GM21825 (cell line): Measurements from ENCODE around the gene JDP2.
A peak's percentile ranks its signal among the peaks of the same experiment; 100 is the strongest.

Experiments used
- ATAC-seq: cut with Tn5 transposase; IDR thresholded peaks from one replicate; pipeline ENCODE4 v1.9.1; 2021; ENCODE audit warnings: mild to moderate bottlenecking, moderate library complexity; ENCODE audit not compliant: unreplicated experiment

The JDP2 gene

DNA sequence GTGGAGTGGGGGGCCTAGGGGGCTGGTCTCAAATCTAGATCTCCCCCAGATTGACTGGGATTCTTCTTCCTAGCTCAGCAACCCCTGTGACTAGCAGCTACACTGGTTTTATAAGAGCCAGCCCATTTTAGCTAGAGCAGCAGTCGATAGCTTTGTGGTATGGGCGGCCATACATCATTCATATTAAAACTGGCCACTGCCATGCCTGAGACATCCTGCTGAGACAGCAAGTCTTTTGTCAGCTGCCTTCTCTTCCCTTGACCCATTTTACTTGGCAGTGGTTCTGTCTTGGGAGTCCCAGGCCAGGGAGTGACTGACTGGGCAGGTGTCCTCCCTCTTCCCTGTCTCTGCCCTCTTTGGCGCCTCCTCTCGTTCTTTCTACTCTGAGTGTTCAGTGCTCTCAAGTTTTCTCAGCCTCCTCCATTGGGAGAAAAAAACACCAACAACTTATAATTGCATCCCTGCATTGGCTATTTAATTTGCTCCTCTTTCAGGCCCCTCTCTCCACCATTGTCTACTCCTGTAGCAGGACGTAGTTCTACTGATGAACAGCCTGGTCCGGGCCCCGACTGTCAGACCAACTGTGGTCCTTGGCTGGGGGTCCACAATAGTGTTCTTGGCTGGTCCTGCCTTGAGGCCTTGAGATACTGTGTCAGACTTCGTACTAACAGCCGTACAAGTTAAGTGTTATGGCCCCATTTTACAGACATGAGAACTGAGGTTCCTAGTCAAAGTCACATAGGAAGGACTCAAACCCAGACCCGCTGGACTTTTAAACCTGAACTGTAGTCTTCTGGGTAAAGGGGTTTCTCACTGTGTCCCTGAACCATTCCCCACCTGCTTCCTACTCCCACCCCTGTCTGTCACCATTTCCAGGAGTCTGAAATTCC, 18.3 kb upstream of the JDP2 start:
- no peak for ATAC-seq

DNA sequence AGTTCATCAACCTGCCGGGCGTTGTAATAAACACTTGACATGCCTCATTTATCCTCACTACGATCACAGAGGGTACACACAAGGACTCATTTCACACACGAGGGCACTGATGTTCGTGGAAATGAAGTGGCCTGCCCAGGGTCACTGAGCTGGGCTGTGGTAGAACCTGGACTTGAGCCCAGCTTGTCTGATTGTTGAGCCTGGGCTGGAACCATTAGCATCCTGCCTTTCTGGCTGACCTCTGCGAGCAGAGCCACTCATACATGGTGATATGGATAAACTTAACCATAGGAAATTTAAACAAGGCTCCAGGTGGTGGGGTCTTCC, 16.6 kb upstream of the JDP2 start:
- no peak for ATAC-seq

DNA sequence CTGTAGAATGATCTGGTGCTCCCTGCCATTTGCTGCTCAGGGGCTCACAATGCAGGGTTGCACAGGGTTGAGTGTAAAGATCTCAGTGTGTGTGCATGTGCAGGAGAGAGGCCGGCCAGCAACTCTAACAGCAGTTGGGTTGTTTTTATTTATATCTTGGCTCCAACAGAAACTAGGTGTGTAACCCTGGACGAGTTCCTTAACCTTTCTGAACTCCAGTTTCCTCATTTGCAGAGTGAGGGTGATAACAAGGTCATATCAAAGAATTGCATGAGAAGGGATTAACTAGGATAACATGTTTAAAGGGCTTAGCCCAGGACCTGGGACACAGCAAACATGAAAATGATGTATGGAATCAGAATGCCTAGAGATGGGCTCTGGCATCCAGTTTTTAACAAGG, 14.8 kb upstream of the JDP2 start:
- ATAC-seq = no peak

DNA sequence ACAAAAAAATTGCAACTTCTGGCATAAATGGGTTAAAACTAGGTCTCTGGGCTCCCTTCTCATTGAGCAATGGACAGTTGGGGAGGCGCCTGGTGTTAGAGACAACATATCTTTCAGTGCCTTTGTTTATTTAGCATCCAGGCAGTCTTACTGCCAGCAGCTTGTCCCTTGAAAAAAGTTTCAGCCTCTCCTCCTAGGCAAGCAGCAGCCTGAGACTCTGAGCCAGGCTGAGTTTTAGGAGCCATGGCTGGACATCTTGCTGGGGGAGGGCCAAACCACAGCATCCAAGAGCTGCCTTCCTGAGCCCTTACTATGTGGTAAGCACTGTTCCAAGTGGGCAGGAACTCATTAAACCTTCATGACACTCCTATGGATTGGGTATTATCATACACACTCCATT, 10.1 kb upstream of the JDP2 start:
- ATAC-seq = no peak

DNA sequence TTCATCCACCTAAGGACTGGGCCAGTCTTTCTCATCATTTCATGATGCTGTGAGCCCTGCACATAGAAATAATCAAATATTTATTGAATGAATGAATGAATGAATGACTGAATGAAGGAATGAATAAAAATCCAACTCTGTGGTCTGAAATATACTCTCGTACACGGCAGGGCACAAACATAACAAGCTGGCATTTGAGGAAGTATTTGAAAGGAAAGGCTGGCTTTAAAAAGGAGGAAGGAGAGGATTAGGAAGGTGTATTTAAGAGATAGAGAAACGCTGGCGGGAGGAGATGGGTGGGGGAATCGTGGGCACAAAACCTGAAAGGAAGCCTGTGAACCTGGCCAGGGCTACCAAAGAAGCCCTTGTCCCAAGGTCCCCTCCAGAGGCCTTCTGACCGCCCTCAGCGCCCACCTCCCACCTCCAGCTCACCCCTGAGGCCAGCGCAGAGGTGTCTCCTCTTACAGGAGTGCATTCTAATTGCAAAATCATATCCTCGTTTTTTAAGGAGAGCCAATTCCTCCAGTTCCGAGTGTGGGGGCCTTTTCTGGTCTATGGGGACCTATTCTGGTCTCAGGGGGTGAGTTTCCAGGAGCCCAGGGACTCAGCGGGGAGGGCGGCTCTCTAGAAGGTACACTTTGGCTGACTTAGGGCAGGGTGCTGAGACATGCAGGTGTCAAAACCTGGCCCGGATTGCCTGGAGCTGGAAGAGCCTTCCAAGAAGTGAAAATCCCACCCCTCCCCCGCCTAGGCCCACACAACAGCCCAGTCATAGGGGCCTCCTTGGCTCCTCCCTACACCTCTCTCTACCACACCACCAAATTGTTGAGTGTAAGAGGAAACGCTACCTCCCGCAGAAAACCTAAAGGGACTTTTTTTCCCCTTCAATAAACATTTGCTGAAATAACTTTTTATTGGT, 8.7 kb upstream of the JDP2 start:
- peak; percentile 75 for ATAC-seq

DNA sequence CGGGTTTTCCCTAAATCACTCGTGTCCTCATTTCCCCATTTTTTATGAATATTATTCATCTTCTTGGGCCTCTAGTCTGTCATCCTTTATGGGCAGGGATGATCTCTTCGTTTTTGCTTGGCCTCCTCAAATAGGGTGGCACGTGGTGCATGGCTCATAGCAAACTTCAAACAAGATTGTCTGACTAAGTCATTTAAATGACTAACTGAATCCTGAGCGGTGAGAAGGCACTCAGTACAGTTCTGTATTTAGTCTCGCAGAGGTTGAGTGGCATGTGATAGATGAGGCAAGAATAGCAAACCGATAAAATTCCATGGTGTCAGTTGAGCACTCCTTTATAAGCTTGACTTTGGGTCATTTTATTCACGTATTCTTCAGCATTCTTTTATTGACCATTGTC, 5.7 kb upstream of the JDP2 start:
- no peak for ATAC-seq

DNA sequence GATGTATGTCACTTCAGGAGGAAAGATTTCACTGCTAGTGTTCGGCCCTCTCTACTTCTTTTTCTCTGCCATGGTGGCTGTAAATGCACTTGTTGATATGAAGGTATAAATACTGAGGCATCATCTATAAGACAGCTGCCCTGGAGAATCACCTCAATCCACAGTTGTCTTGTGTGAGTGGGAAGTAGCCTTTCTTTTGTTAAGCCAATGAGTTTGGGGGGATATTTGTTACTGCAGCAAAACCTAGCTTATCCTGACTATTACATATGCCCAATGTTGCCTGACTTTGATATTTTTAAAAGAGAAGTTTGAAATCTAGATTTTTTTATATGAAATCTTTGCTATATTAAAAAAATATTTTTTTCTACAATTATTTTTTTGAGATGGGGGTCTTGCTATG, 3.3 kb upstream of the JDP2 start:
- ATAC-seq = no peak

DNA sequence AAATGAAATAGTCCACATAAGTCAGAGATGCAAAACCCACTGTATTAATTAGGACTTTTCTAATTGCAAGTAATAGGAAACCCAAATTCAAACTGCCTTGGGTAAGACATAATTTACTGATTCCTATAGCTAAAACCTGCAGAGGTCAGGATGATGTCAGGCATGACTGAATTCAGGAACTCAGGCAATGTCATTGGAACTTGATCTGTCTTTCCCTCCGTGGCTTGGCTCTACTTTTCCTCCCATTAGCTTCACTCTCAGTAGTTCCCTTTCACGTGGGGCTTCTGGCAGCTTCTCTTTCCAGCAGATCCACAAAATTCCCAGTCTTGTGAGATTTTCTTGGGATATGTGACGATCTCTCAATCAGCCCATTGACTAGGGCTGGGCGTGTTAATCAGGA, 2.4 kb upstream of the JDP2 start:
- no peak for ATAC-seq

DNA sequence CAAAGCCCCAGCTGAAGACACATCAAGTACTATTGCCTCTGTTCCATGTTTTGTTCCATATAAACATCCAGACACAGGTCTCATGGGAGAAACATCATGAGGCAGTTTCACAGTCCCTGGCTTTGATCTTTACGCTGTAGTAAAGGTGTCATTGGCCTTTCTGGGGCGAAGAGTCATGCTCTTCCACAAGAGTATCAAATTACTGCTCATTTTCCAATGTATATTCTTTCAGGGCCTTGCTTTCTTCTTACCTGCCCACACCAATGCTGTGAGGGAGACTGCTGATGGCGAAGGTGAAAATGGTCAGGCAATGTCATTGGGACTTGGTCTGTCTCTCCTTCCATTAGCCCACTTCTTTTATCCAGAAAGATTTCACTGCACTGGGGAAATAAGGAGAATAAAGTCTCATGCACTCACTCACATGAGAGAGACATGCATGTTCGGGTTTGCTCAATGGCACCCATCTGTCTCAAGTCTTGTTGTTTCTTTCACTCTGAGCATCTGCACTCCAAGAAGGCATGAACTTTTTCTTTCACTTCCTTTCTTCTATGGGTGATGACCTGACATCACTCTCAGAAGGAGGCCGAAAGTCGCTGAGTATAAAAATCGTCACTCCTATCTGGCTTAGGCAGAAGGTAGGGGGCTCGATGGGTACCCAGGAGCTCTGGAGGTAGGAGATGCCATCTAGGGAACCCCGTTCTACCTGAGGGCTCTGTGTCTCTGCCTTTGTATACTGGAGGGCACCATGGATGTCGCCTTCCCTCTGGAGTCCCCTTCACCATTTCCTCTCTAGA, 1.3 kb upstream of the JDP2 start:
- ATAC-seq = peak; percentile 44

DNA sequence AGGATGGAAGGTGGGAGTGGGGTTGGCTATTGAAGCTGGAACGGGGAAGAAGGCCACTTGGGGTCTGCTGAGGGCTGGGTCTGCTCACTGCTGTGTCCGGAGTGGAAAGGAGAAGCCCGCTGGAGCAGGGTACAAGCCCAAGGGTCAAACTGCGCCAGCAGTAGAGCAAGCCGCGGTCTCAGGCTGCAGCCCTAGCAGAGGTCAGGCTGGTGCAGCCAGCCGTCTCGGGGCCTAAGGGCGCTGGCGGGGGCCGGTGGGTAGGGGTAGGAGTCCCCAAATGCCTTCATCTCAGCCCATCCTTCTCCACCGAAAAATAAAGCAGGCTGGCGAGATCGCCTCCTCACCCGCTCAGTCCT, 718 bp upstream of the JDP2 start:
- peak; percentile 32 for ATAC-seq

DNA sequence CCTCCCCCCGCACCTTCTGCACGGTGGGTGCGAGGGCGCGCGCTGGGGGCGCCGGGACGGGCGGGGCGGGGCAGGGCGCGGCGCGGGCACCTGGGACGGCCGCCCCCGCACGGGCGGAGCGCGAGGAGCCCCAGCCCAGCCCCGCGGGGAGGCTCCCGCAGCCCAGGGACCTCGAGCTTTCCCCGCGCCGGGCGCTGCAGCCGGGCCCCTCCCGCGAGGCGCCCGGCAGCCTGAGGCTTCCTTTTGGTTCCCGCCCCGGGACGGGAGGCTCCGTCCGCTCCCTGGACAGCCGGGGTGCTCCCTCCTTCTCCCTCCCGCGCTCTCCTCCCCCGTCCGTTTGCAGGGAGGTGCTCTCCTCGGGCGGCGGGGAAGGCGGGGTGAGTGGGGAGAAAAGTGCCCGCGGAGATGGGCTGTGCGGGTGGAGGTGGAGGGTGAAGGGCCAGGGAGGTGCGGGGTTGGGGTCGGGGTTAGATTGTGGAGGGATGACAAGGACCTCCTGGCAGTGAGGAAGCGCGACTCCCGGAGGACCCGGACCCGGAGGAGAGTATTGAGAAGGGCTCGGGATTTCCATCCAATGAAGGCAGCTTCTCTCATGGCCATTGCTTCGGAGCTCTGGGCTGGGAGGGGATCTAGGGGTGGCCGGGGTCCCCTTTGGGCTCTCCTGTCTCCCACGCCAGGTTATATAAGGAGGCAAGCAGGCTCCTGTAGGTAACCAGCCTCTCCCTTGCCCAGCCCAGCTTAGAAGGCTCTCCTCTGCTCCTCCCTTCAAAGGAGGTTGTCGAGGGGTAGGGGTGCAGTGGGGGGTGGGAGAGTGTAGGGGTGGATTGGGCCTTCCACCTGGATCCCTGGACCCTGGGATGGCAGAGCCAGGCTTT, 645 bp downstream of the JDP2 start:
- ATAC-seq = peak; percentile 10

DNA sequence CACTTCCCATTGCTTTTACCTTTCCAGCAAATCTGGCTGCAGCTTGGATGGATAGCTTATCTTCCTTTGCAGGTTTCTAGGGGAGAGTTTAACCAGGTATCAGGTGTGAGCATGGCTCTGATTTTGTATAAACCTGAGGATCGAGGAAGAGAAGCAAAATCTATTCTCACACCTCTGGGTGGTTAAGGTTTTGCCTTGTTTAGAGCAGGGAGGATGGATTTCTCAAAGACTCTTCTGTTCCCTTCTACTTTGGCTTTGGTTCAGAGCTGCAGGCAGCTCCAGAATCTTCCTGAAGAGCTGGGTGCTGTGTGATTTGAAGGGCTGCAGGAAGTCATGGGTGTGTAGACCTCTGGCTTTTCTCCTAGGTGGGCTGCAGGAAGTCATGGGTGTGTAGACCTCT, 1.7 kb downstream of the JDP2 start:
- ATAC-seq = no peak

DNA sequence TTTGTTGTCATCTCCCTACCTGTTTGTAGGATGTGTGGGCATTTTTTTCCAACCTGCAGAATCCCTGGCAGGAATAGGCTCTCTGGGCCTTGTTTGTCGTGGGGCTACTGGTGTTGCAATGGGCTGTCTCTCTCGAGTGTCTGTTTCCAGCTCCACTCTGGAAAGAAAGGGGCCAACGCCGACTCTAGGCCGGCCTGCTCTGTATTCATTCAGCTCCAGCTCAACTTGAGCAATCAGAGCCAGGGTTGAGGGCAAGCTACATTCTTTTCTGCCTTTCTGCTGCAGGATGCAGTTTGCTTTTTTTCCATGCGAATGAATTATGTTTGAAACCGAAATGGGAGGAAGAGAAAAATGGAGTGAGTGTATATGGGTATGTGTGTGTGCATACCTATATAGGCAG, 2.3 kb downstream of the JDP2 start:
- no peak for ATAC-seq

DNA sequence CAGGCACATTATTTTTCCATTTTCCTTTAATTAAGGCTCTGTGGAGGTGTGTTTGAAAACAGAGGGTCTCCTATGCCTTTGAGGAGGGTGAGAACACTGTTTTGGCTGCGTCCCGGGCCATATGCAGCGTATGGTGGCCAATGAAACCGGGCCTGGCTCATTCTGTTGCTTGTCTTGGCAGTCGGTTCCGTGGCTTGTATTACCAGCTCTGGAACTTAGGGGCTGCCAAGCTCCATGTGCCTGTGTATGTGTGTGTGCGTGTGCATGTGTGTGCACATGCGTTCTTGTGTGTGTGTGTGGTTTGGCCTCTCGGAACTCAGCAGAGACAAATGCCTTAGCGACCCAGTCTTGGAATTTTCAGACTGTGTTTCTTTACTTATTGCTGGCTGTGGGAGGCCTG, 2.7 kb downstream of the JDP2 start:
- ATAC-seq = no peak

DNA sequence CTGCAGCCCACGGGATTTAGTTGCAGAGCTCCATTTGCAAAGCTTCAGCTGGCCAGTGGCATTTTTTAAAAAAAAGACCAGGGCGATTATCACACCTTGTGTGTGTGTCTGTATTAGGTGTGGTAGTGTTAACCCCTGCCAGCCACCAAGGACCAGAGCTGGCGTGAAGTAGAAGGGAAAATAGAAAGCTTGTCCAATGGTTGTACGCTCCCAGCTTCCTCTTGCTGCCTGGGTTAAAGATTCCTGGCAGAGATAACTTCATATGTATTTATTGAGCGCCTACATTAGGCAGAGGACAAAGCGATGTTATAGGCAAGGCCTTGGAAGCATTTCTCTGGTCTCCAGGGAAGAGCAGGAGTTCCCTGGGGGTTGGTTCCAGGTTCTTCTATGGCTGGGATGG, 3.2 kb downstream of the JDP2 start:
- ATAC-seq = no peak

DNA sequence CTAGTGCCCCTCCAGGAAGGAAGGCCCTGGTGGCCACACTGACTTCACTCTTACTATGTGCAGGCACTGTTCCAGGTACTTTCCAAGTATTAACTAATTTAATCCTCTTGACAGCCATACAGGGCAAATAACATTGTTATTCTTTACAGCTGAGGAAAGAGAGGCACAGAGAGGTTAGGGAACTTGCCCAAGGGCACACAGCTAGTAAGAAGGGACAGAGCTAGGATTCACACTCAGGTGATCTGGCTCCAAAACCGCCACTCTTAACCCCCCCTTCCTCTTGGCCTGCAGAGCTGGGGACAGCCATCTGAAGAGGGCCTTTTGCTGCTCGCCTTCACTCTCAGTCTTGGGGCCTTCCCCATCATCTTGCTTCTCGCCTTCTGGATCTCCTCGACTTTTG, 4.0 kb downstream of the JDP2 start:
- ATAC-seq = no peak

DNA sequence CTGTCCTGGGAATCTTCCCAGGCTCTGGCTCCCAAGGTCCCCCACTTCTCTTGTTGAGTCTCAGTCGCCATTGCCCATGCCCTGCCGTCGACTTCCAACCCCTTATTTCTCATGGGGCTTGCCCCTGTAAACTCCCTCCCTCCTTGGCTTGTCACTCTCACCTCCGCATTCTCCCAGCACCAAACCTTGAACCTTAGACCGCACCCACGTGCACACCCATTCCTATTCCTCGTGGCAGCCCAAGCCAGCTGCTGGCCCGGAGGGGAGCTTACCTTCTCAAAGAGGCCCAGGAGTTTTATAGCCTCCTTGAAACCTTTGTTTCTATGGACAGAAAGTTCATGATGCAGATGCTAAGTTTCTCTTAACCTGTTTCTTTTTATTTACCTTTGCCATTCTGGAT, 4.6 kb downstream of the JDP2 start:
- ATAC-seq = no peak

DNA sequence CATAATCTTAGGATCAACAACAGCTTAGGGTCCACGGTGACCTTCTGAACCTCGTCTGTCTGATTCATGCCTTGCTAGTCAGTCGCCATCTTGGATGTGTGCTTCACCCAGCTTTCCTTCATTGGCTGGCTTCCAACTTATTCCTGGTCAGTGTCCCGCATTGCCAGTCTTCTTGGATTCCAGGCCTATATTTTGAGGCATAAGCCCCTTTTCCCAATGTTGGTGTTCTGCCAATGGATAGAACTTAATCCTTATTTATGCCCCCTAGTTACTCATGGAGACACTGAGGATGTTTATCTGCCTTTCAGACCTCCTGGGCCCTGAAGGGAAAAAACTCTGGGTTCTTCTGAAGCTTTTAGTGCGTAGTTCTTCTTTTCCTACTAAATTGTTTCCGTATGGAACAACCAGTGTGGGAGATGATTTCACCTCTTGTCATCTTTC, 5.8 kb downstream of the JDP2 start:
- no peak for ATAC-seq

DNA sequence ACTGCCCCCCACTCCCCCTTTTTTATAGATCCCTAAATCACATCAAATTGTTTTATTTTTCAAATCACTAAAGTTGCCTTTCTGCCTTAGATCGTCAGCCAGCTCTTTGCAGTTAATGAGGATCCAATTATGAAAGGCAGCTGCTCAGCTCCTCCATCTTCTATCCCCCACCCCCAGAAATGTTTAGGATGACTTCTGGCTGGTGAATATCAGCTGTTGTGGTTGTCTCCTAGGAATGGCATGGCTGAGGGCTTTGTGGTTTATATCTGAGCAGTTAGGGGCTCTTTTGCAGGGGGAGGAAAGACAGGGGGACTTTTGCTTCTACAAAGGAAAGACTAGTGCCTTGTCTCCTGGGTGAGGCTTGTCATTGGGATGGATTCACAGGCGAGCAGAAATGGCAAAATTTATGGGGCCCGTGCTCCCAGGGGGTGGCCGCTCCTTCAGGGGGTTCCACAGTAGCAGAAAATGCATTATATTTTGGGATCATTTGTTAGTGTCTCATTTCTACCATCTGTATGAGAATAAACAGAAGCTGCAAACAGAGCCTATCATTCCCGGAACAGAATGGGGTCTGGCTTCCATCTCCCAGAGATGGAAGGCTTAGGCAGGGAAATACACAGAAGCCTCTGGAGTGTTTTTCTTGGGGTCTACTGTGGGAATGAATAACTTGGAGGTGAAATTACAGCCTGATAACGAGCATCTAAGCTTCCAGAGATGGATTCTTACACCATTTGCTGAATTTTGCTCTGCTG, 6.5 kb downstream of the JDP2 start:
- ATAC-seq = no peak

DNA sequence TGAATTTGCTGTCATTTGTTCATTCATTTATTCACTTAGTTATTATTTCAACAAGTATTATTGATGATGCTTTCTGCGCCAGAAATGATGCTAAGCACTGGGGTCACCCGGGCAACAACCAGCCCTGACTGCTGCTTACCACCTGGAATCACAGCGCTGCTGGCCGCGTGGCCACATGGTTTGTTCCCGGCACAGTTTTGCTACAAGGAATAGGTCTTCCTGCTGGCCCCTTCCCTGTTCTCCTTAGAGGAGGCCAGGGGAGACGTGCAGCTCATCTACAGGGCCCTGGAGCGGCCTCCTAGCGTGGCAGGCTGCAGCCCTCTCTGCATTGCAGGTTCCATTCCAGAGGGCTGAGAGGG, 7.0 kb downstream of the JDP2 start:
- ATAC-seq = no peak
